Measurements from ENCODE around the gene CLEC6A. TPM values are rescaled to one million over a fixed set of nuclear protein-coding genes. Genes with fewer than 3 reads are reported as not detected.

Gene CLEC6A
- total RNA-seq, 1 donor from 2014 or later: not detected

- Histone ChIP-seq H3K9me3 (ENCODE audit: low read depth) (no peaks in the 10 kb centered on the region), H2AFZ (replicated peaks) (peak overlapping the region; percentile 99), H3K4me3 (no peak overlapping the region), H3K9ac (no peak overlapping the region), H3K4me2 (no peak overlapping the region), H3K36me3 (no peaks in the 10 kb centered on the region), H3K27me3 (no peaks in the 10 kb centered on the region), H3F3A (ENCODE audit: low read depth) (no peaks in the 10 kb centered on the region), H3K27ac (no peak overlapping the region), H3K79me2 (ENCODE audit: low read depth) (no peaks in the 10 kb centered on the region), H3K4me1 (peaks cover 7% of the 10 kb centered on the region), H4K20me1 (ENCODE audit: low read depth) (no peaks in the 10 kb centered on the region)
- Mint-ChIP-seq H3K9me3 (no peaks in the 10 kb centered on the region), H3K27me3 (ENCODE audit: insufficient read depth, low read depth) (no peaks in the 10 kb centered on the region), H3K4me1 (peaks cover 3% of the 10 kb centered on the region), H3K4me3 (no peak overlapping the region), H3K36me3 (no peaks in the 10 kb centered on the region), H3K27ac (no peak overlapping the region)
- TF ChIP-seq CTCF (IDR thresholded peaks at IDR 0.05) (peak; percentile 39), EZH2phosphoT487 (IDR thresholded peaks at IDR 0.05) (no peak)
- no peak for DNase-seq (ENCODE audit: low spot score)
Measured at GRCh38 chr12:8499616-8500015, 43.9 kb downstream of the CLEC6A start.

GRCh38 chr12:8501720-8502119 lies 46.0 kb downstream of the CLEC6A start:
- no peaks in the 10 kb centered on the region for H3K27me3 Mint-ChIP-seq (ENCODE audit: insufficient read depth, low read depth)
- no peak overlapping the region for H3K27ac Mint-ChIP-seq
- Histone ChIP-seq H3K79me2 (ENCODE audit: low read depth) (no peaks in the 10 kb centered on the region), H3F3A (ENCODE audit: low read depth) (no peaks in the 10 kb centered on the region), H4K20me1 (ENCODE audit: low read depth) (no peaks in the 10 kb centered on the region), H3K4me2 (no peak overlapping the region), H3K9me3 (ENCODE audit: low read depth) (no peaks in the 10 kb centered on the region), H3K4me3 (no peak overlapping the region), H2AFZ (replicated peaks) (no peak overlapping the region), H3K4me1 (peaks cover under 1% of the 10 kb centered on the region), H3K27me3 (no peaks in the 10 kb centered on the region), H3K36me3 (no peaks in the 10 kb centered on the region), H3K27ac (no peak overlapping the region), H3K9ac (no peak overlapping the region)
- no peaks in the 10 kb centered on the region for H3K9me3 Mint-ChIP-seq
- no peak overlapping the region for H3K4me3 Mint-ChIP-seq
- peaks cover under 1% of the 10 kb centered on the region for H3K4me1 Mint-ChIP-seq
- no peak for TF ChIP-seq EZH2 (IDR thresholded peaks at IDR 0.05)
- H3K36me3 Mint-ChIP-seq: no peaks in the 10 kb centered on the region
- no peak for DNase-seq (ENCODE audit: low spot score)

- TF ChIP-seq EZH2 (IDR thresholded peaks at IDR 0.05) (no peak), EZH2phosphoT487 (IDR thresholded peaks at IDR 0.05) (no peak), CTCF (IDR thresholded peaks at IDR 0.05) (no peak)
- H3K4me1 Mint-ChIP-seq: peaks cover 15% of the 10 kb centered on the region
- H3K4me3 Mint-ChIP-seq: no peak overlapping the region
- no peaks in the 10 kb centered on the region for H3K36me3 ChIP-seq
- H3K27ac ChIP-seq: no peak overlapping the region
- H3K9me3 ChIP-seq (ENCODE audit: low read depth): no peaks in the 10 kb centered on the region
- no peaks in the 10 kb centered on the region for H3K36me3 Mint-ChIP-seq
- H3K27me3 ChIP-seq: no peaks in the 10 kb centered on the region
- no peaks in the 10 kb centered on the region for H3K79me2 ChIP-seq (ENCODE audit: low read depth)
- H3K4me1 ChIP-seq: no peaks in the 10 kb centered on the region
- no peak overlapping the region for H3K4me3 ChIP-seq
- no peaks in the 10 kb centered on the region for H4K20me1 ChIP-seq (ENCODE audit: low read depth)
- H3K4me2 ChIP-seq: no peak overlapping the region
- no peaks in the 10 kb centered on the region for H3F3A ChIP-seq (ENCODE audit: low read depth)
- no peak overlapping the region for H2AFZ ChIP-seq (replicated peaks)
- H3K9ac ChIP-seq: no peak overlapping the region
- H3K27ac Mint-ChIP-seq: no peak overlapping the region
- DNase-seq (ENCODE audit: low spot score): no peak
- no peaks in the 10 kb centered on the region for H3K9me3 Mint-ChIP-seq
- H3K27me3 Mint-ChIP-seq (ENCODE audit: insufficient read depth, low read depth): no peaks in the 10 kb centered on the region
Measured at GRCh38 chr12:8504351-8504750, 48.6 kb downstream of the CLEC6A start.

GRCh38 chr12:8507596-8507995 lies 51.8 kb downstream of the CLEC6A start:
- no peak overlapping the region for H3K4me2 ChIP-seq
- H2AFZ ChIP-seq (replicated peaks): no peak overlapping the region
- H4K20me1 ChIP-seq (ENCODE audit: low read depth): no peaks in the 10 kb centered on the region
- no peaks in the 10 kb centered on the region for H3K36me3 Mint-ChIP-seq
- peaks cover 15% of the 10 kb centered on the region for H3K4me1 Mint-ChIP-seq
- H3K4me3 Mint-ChIP-seq: no peak overlapping the region
- no peaks in the 10 kb centered on the region for H3K36me3 ChIP-seq
- H3K79me2 ChIP-seq (ENCODE audit: low read depth): no peaks in the 10 kb centered on the region
- H3K4me1 ChIP-seq: no peaks in the 10 kb centered on the region
- TF ChIP-seq EZH2phosphoT487 (IDR thresholded peaks at IDR 0.05) (no peak), CTCF (IDR thresholded peaks at IDR 0.05) (no peak), EZH2 (IDR thresholded peaks at IDR 0.05) (no peak)
- no peak overlapping the region for H3K27ac ChIP-seq
- no peaks in the 10 kb centered on the region for H3K27me3 ChIP-seq
- no peak for DNase-seq (ENCODE audit: low spot score)
- no peak overlapping the region for H3K9ac ChIP-seq
- H3K9me3 Mint-ChIP-seq: no peaks in the 10 kb centered on the region
- no peaks in the 10 kb centered on the region for H3K9me3 ChIP-seq (ENCODE audit: low read depth)
- H3F3A ChIP-seq (ENCODE audit: low read depth): no peaks in the 10 kb centered on the region
- peak overlapping the region; percentile 8 for H3K27ac Mint-ChIP-seq
- H3K4me3 ChIP-seq: no peak overlapping the region
- H3K27me3 Mint-ChIP-seq (ENCODE audit: insufficient read depth, low read depth): no peaks in the 10 kb centered on the region

Data from neural progenitor cell (in vitro differentiated cells).